ENCODE data around the gene DOCK2. TPM values are rescaled to one million over a fixed set of nuclear protein-coding genes. Genes with fewer than 3 reads are reported as not detected.

Gene DOCK2
- total and polyA plus RNA-seq, 5 donors from 2014 or later, result 65.9 to 354 (median 71.1) TPM

- no peaks in the 10 kb centered on the region for H3K27me3 Mint-ChIP-seq
- no peaks in the 10 kb centered on the region for H3K9me3 Mint-ChIP-seq
- H3K27ac Mint-ChIP-seq, result peak overlapping the region in 2 of 3 donors; percentile 4 to 18
- Histone ChIP-seq H3K27me3 (ENCODE audit: control insufficient read depth, insufficient read depth, low read length) (no peaks in the 10 kb centered on the region), H3K4me3 (ENCODE audit: low read depth, low read length) (no peak overlapping the region), H3K9me3 (ENCODE audit: control insufficient read depth in 2 of 2, low read length in 2 of 2) (no peaks in the 10 kb centered on the region), H3K4me1 (ENCODE audit: control insufficient read depth, insufficient read depth, low read length, poor library complexity, severe bottlenecking) (no peaks in the 10 kb centered on the region), H3K36me3 (ENCODE audit: control insufficient read depth, insufficient read depth, low read length) (peaks cover 66% of the 10 kb centered on the region), H3K27ac (ENCODE audit: insufficient read depth, low read length, poor library complexity, severe bottlenecking) (no peak overlapping the region)
- ATAC-seq (ENCODE audit: low read depth in 2 of 2), result no peak
- peaks cover 39% of the 10 kb centered on the region for H3K36me3 Mint-ChIP-seq
- DNase-seq, result no peak
- peaks cover 9 to 23% (median 16%) of the 10 kb centered on the region in 4 donors for H3K4me1 Mint-ChIP-seq
- no peak overlapping the region for H3K4me3 Mint-ChIP-seq
Measured at GRCh38 chr5:169867347-169867746, 230.3 kb downstream of the DOCK2 start.

DNA sequence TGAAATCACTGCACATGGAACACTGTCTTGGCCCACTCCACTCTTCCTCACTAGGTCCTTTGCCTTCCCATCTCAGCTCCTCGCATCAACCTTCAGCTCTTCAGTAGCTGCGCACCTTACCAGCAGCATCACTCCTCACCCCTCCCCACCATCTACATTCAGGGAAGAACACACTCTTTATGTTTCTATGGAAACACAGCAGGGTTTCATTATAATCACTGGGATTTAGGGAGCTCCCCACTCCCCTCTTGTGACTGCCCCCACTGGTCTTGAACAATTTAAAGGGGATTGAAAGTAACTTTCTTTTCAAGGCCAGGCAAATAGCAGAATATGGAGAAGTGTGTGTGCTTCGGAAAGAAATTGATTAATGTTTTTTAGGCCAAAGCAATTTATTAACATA is 232.0 kb downstream of the DOCK2 start:
- Histone ChIP-seq H3K36me3 (ENCODE audit: control insufficient read depth, insufficient read depth, low read length) (peaks cover 67% of the 10 kb centered on the region), H3K27ac (ENCODE audit: insufficient read depth, low read length, poor library complexity, severe bottlenecking) (no peak overlapping the region), H3K4me1 (ENCODE audit: control insufficient read depth, insufficient read depth, low read length, poor library complexity, severe bottlenecking) (no peaks in the 10 kb centered on the region), H3K27me3 (ENCODE audit: control insufficient read depth, insufficient read depth, low read length) (no peaks in the 10 kb centered on the region), H3K4me3 (ENCODE audit: low read depth, low read length) (no peak overlapping the region), H3K9me3 (ENCODE audit: control insufficient read depth in 2 of 2, low read length in 2 of 2) (no peaks in the 10 kb centered on the region)
- Mint-ChIP-seq H3K27ac (peak overlapping the region in 1 of 3 donors; percentile 71), H3K9me3 (no peaks in the 10 kb centered on the region), H3K36me3 (peaks cover 35% of the 10 kb centered on the region), H3K27me3 (no peaks in the 10 kb centered on the region), H3K4me3 (no peak overlapping the region), H3K4me1 (peaks cover 9 to 23% (median 14%) of the 10 kb centered on the region in 4 donors)
- DNase-seq, result no peak
- ATAC-seq (ENCODE audit: low read depth in 2 of 2), result no peak

DNA sequence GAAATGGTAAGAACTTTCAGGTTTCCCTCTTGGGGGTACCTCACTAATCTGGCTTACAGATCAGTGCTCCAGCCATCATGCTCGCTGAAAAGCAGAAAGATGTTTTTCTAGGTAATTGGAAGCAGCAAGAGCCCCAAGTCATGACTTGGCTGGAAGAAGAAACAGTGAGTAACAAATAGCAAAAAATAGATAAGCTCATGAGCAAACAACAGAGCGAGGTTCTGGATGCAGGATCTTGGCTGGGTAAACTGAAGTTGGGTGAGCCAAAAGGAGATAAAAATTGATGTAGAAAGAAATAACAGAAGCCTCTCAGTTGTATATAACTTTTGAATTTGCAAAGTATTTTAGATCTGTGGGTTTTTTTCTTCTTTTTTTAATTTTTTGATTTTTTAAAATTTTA is 233.1 kb downstream of the DOCK2 start:
- peaks cover 35% of the 10 kb centered on the region for H3K36me3 Mint-ChIP-seq
- peaks cover 9 to 17% (median 13%) of the 10 kb centered on the region in 4 donors for H3K4me1 Mint-ChIP-seq
- H3K27me3 ChIP-seq (ENCODE audit: control insufficient read depth, insufficient read depth, low read length), result no peaks in the 10 kb centered on the region
- H3K4me3 ChIP-seq (ENCODE audit: low read depth, low read length), result no peak overlapping the region
- no peaks in the 10 kb centered on the region for H3K4me1 ChIP-seq (ENCODE audit: control insufficient read depth, insufficient read depth, low read length, poor library complexity, severe bottlenecking)
- peaks cover 65% of the 10 kb centered on the region for H3K36me3 ChIP-seq (ENCODE audit: control insufficient read depth, insufficient read depth, low read length)
- no peaks in the 10 kb centered on the region for H3K9me3 Mint-ChIP-seq
- H3K27ac Mint-ChIP-seq, result peak overlapping the region in 1 of 3 donors; percentile 71
- no peaks in the 10 kb centered on the region for H3K27me3 Mint-ChIP-seq
- no peak overlapping the region for H3K27ac ChIP-seq (ENCODE audit: insufficient read depth, low read length, poor library complexity, severe bottlenecking)
- H3K9me3 ChIP-seq (ENCODE audit: control insufficient read depth in 2 of 2, low read length in 2 of 2), result no peaks in the 10 kb centered on the region
- no peak for ATAC-seq (ENCODE audit: low read depth in 2 of 2)
- no peak overlapping the region for H3K4me3 Mint-ChIP-seq
- no peak for DNase-seq

DNA sequence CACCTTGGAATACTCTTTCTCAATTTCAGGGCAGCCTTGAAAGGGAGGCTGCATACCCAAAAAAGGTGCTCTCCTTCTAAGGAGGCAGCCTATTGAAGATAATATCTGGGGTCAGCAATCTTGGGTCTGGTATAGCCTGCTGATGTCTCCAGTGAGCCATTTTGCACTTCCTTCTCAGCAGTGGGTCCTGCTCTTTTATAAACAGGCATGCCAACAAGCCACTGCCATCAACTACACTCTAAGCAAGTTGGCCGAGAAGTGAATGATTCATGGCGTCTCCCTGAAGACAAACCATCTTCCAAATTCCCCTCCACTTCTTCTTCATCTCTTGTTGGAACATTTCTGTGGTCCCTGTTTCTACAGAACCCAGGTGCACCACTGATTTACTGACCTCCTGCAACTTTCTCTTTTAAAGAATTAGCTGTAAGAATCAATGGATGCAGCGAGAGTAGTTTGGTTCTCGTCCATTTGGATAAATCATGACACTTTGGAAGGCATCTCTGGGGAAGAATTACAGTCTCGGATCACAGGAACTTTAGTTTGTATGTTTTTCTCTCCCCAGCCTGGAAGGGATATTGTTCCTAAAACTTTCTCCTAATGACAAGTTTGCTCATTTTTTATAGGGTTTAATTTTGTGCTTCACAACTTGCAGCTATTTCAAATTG is 234.9 kb downstream of the DOCK2 start:
- Histone ChIP-seq H3K27ac (ENCODE audit: insufficient read depth, low read length, poor library complexity, severe bottlenecking) (no peak overlapping the region), H3K4me3 (ENCODE audit: low read depth, low read length) (no peak overlapping the region), H3K9me3 (ENCODE audit: control insufficient read depth in 2 of 2, low read length in 2 of 2) (no peaks in the 10 kb centered on the region), H3K36me3 (ENCODE audit: control insufficient read depth, insufficient read depth, low read length) (peaks cover 66% of the 10 kb centered on the region), H3K27me3 (ENCODE audit: control insufficient read depth, insufficient read depth, low read length) (no peaks in the 10 kb centered on the region), H3K4me1 (ENCODE audit: control insufficient read depth, insufficient read depth, low read length, poor library complexity, severe bottlenecking) (no peaks in the 10 kb centered on the region)
- Mint-ChIP-seq H3K36me3 (peaks cover 36% of the 10 kb centered on the region), H3K9me3 (no peaks in the 10 kb centered on the region), H3K27me3 (no peaks in the 10 kb centered on the region), H3K4me1 (peaks cover 12 to 20% (median 13%) of the 10 kb centered on the region in 4 donors), H3K27ac (peak overlapping the region in 1 of 3 donors; percentile 20), H3K4me3 (no peak overlapping the region)
- DNase-seq (no peak), ATAC-seq (ENCODE audit: low read depth in 2 of 2) (no peak)

- no peaks in the 10 kb centered on the region for H3K27me3 Mint-ChIP-seq
- Histone ChIP-seq H3K27ac (ENCODE audit: insufficient read depth, low read length, poor library complexity, severe bottlenecking) (no peak overlapping the region), H3K9me3 (ENCODE audit: control insufficient read depth in 2 of 2, low read length in 2 of 2) (no peaks in the 10 kb centered on the region), H3K4me1 (ENCODE audit: control insufficient read depth, insufficient read depth, low read length, poor library complexity, severe bottlenecking) (no peaks in the 10 kb centered on the region), H3K4me3 (ENCODE audit: low read depth, low read length) (no peak overlapping the region), H3K36me3 (ENCODE audit: control insufficient read depth, insufficient read depth, low read length) (peaks cover 52% of the 10 kb centered on the region), H3K27me3 (ENCODE audit: control insufficient read depth, insufficient read depth, low read length) (no peaks in the 10 kb centered on the region)
- H3K4me3 Mint-ChIP-seq, result no peak overlapping the region
- DNase-seq (no peak), ATAC-seq (ENCODE audit: low read depth in 2 of 2) (no peak)
- peaks cover 39% of the 10 kb centered on the region for H3K36me3 Mint-ChIP-seq
- no peak overlapping the region for H3K27ac Mint-ChIP-seq
- peaks cover 12 to 24% (median 16%) of the 10 kb centered on the region in 4 donors for H3K4me1 Mint-ChIP-seq
- H3K9me3 Mint-ChIP-seq, result no peaks in the 10 kb centered on the region
Measured at GRCh38 chr5:169873642-169874041, 236.6 kb downstream of the DOCK2 start.

- Histone ChIP-seq H3K4me3 (ENCODE audit: low read depth, low read length) (no peak overlapping the region), H3K36me3 (ENCODE audit: control insufficient read depth, insufficient read depth, low read length) (peaks cover 48% of the 10 kb centered on the region), H3K27me3 (ENCODE audit: control insufficient read depth, insufficient read depth, low read length) (no peaks in the 10 kb centered on the region), H3K4me1 (ENCODE audit: control insufficient read depth, insufficient read depth, low read length, poor library complexity, severe bottlenecking) (no peaks in the 10 kb centered on the region), H3K27ac (ENCODE audit: insufficient read depth, low read length, poor library complexity, severe bottlenecking) (no peak overlapping the region), H3K9me3 (ENCODE audit: control insufficient read depth in 2 of 2, low read length in 2 of 2) (no peaks in the 10 kb centered on the region)
- H3K4me3 Mint-ChIP-seq, result no peak overlapping the region
- H3K27ac Mint-ChIP-seq, result peak overlapping the region in 2 of 3 donors; percentile 56 to 59
- H3K9me3 Mint-ChIP-seq, result no peaks in the 10 kb centered on the region
- H3K27me3 Mint-ChIP-seq, result no peaks in the 10 kb centered on the region
- peaks cover 42% of the 10 kb centered on the region for H3K36me3 Mint-ChIP-seq
- no peak for ATAC-seq (ENCODE audit: low read depth in 2 of 2)
- no peak for DNase-seq
- peaks cover 18 to 32% (median 21%) of the 10 kb centered on the region in 4 donors for H3K4me1 Mint-ChIP-seq
Measured at GRCh38 chr5:169874621-169875020, 237.5 kb downstream of the DOCK2 start.

- Mint-ChIP-seq H3K9me3 (no peaks in the 10 kb centered on the region), H3K27me3 (no peaks in the 10 kb centered on the region), H3K36me3 (peaks cover 42% of the 10 kb centered on the region), H3K4me1 (peaks cover 13 to 32% (median 21%) of the 10 kb centered on the region in 4 donors), H3K27ac (peak overlapping the region in 2 of 3 donors; percentile 56 to 59), H3K4me3 (no peak overlapping the region)
- Histone ChIP-seq H3K27ac (ENCODE audit: insufficient read depth, low read length, poor library complexity, severe bottlenecking) (no peak overlapping the region), H3K4me3 (ENCODE audit: low read depth, low read length) (no peak overlapping the region), H3K36me3 (ENCODE audit: control insufficient read depth, insufficient read depth, low read length) (peaks cover 42% of the 10 kb centered on the region), H3K27me3 (ENCODE audit: control insufficient read depth, insufficient read depth, low read length) (no peaks in the 10 kb centered on the region), H3K4me1 (ENCODE audit: control insufficient read depth, insufficient read depth, low read length, poor library complexity, severe bottlenecking) (no peaks in the 10 kb centered on the region), H3K9me3 (ENCODE audit: control insufficient read depth in 2 of 2, low read length in 2 of 2) (no peaks in the 10 kb centered on the region)
- DNase-seq (no peak), ATAC-seq (ENCODE audit: low read depth in 2 of 2) (no peak)
Measured at GRCh38 chr5:169875091-169875728, 238.1 kb downstream of the DOCK2 start.

- Mint-ChIP-seq H3K4me1 (peaks cover 14 to 32% (median 23%) of the 10 kb centered on the region in 4 donors), H3K36me3 (peaks cover 42% of the 10 kb centered on the region), H3K9me3 (no peaks in the 10 kb centered on the region), H3K4me3 (no peak overlapping the region), H3K27ac (peak overlapping the region; percentile 15 to 87 (median 59)), H3K27me3 (no peaks in the 10 kb centered on the region)
- Histone ChIP-seq H3K27me3 (ENCODE audit: control insufficient read depth, insufficient read depth, low read length) (no peaks in the 10 kb centered on the region), H3K4me3 (ENCODE audit: low read depth, low read length) (no peak overlapping the region), H3K9me3 (ENCODE audit: control insufficient read depth in 2 of 2, low read length in 2 of 2) (no peaks in the 10 kb centered on the region), H3K27ac (ENCODE audit: insufficient read depth, low read length, poor library complexity, severe bottlenecking) (no peak overlapping the region), H3K4me1 (ENCODE audit: control insufficient read depth, insufficient read depth, low read length, poor library complexity, severe bottlenecking) (no peaks in the 10 kb centered on the region), H3K36me3 (ENCODE audit: control insufficient read depth, insufficient read depth, low read length) (peaks cover 39% of the 10 kb centered on the region)
- ATAC-seq (ENCODE audit: low read depth in 2 of 2) (no peak), DNase-seq (no peak)
Measured at GRCh38 chr5:169875731-169876130, 238.7 kb downstream of the DOCK2 start.
